Suprapubic skin (tissue), 3 donors: ENCODE results near the gene CPSF4.

Source experiments
- CTCF ChIP-seq, 2 donors: fragments of 200-600 bp in 1 of 2; fragments of 450-650 bp in 1 of 2; sonication (generic) in 1 of 2; IDR thresholded peaks; one replicate each; pipeline ENCODE4 v1.5.1; 2016 to 2019; ENCODE audit warnings: antibody characterized with exemption in 2 of 2, mild to moderate bottlenecking in 1 of 2, moderate library complexity in 1 of 2
- EP300 ChIP-seq: sonication (generic); formaldehyde crosslinking; IDR thresholded peaks from one replicate; pipeline ENCODE4 v1.6.1; 2017; ENCODE audit warnings: antibody characterized with exemption
- POLR2A ChIP-seq, 2 donors: fragments of 450-650 bp; IDR thresholded peaks; one replicate each; pipeline ENCODE4 v1.6.1; 2017; ENCODE audit warnings: antibody characterized with exemption in 2 of 2, mild to moderate bottlenecking in 2 of 2, moderate library complexity in 2 of 2

GRCh38 chr7:99409806-99410205 is 28.9 kb upstream of the CPSF4 start:
- TF ChIP-seq CTCF (IDR thresholded peaks at IDR 0.05) (no peak), EP300 (no peak), POLR2A (IDR thresholded peaks at IDR 0.05) (no peak)
